ENCODE data around the gene HLA-B. TPM values are rescaled to one million over a fixed set of nuclear protein-coding genes. Genes with fewer than 3 reads are reported as not detected.
A peak's percentile ranks its signal among the peaks of the same experiment; 100 is the strongest.

The HLA-B gene
- total and polyA plus RNA-seq, 2 of the 8 experiments (the other 6 are each of a cell fraction or from before 2014, with no cell fraction given): 154 to 233 TPM

DNA sequence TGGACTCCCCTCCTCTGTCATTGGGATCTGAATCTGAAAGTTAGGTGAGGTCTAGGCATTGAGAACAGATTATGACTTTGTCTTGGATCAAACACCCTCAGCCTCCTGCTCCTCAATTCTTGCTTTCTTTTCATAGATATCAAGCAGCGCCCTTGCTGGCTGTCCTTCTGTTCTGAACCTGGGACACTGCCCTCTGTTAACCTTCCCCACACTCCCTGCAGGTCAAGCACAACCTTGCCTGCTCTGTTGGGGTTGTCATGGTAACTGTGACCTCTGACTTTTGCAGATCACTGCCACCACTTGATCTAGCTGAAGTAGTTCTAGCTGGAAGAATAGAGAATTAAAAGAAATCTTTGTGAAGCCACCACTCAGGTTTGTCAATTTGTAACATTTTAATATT lies 30.0 kb upstream of the HLA-B start:
- peaks cover 0 to 2% of the 10 kb centered on the region in 2 experiments for H4K20me1 ChIP-seq (replicated peaks in 1 of 2; ENCODE audit: control insufficient read depth in 1 of 2, insufficient read depth in 2 of 2, low read length in 2 of 2)
- TF ChIP-seq CEBPB (IDR thresholded peaks at IDR 0.05; ENCODE audit: low read depth, low read length): no peak
- no peak for TF ChIP-seq RAD21 (IDR thresholded peaks at IDR 0.05 in 1 of 2, conservative IDR thresholded peaks at IDR 0.05 in 1 of 2; ENCODE audit: low read depth in 2 of 2, low read length in 2 of 2)
- TF ChIP-seq SP1 (IDR thresholded peaks at IDR 0.05; ENCODE audit: low read depth, low read length): no peak
- TF ChIP-seq KDM1A (IDR thresholded peaks at IDR 0.05; ENCODE audit: borderline replicate concordance, low read length): no peak
- peaks cover 0 to 6% (median 0%) of the 10 kb centered on the region in 4 experiments; a peak in 1 of 7 replicates for H3K4me1 ChIP-seq (replicated peaks in 1 of 4; ENCODE audit: control insufficient read depth in 3 of 4, insufficient read depth in 4 of 4, low read length in 3 of 4)
- H3K18ac ChIP-seq (ENCODE audit: extremely low read depth, low read length): no peak overlapping the region
- H4K5ac ChIP-seq (ENCODE audit: insufficient read length, low read depth, low read length): no peak overlapping the region
- no peaks in the 10 kb centered on the region for H3K23me2 ChIP-seq (ENCODE audit: low read depth, low read length)
- H3K79me1 ChIP-seq (ENCODE audit: low read depth, low read length): no peaks in the 10 kb centered on the region
- no peak overlapping the region for H2BK5ac ChIP-seq (ENCODE audit: low read depth, low read length)
- no peak overlapping the region for H3K56ac ChIP-seq (replicated peaks; ENCODE audit: insufficient read length, low read depth, low read length)
- no peak overlapping the region for H2BK15ac ChIP-seq (ENCODE audit: low read length)
- CTCF ChIA-PET (ENCODE audit: partially characterized antibody): interaction anchor here (0.6 to 1.5 kb wide), 3 partner anchors 11 to 106 kb away, joined by 3 to 5 read pairs (median 5); no protein-coding TSS in a partner anchor
- no peak overlapping the region for H3K4me3 ChIP-seq (ENCODE audit: extremely low read depth in 1 of 4, insufficient read depth in 2 of 4, low read depth in 3 of 4, low read length in 4 of 4)
- DNase-seq (ENCODE audit: low read depth in 1 of 2, low spot score in 2 of 2): no peak
- 95% methylated on average over 1 of the region's 1 CpG; no CpG with 5 or more reads in 1 of the 2 experiments for WGBS, 2 experiments (ENCODE audit: extremely low coverage in 1 of 2, insufficient coverage in 1 of 2, insufficient read length in 1 of 2, insufficient replicate concordance in 2 of 2, low coverage in 1 of 2, low lambda C conversion rate in 2 of 2, missing lambda C conversion rate in 1 of 2)
- no peaks in the 10 kb centered on the region for H3K36me3 ChIP-seq (ENCODE audit: control insufficient read depth in 2 of 4, insufficient read depth in 4 of 4, low read length in 3 of 4)
- H3K27ac ChIP-seq (ENCODE audit: low read depth, low read length): no peak overlapping the region
- no peak overlapping the region for H3K9ac ChIP-seq (replicated peaks in 1 of 4; ENCODE audit: extremely low read depth in 1 of 4, low read depth in 3 of 4, low read length in 3 of 4)
- no peak overlapping the region for H4K8ac ChIP-seq (ENCODE audit: extremely low read depth, insufficient read depth, low read length)
- H2BK12ac ChIP-seq (ENCODE audit: low read depth, low read length): no peak overlapping the region
- H3K4me2 ChIP-seq (ENCODE audit: insufficient read depth in 1 of 2, low read depth in 2 of 2, low read length in 2 of 2): no peak overlapping the region
- no peaks in the 10 kb centered on the region for H3K79me2 ChIP-seq (ENCODE audit: control insufficient read depth in 1 of 2, insufficient read depth in 2 of 2, low read length in 2 of 2)
- H4K91ac ChIP-seq (replicated peaks; ENCODE audit: insufficient read length, low read length): no peak overlapping the region
- H2AK5ac ChIP-seq (ENCODE audit: low read depth, low read length): no peak overlapping the region
- H2BK20ac ChIP-seq (ENCODE audit: low read length): 0 out of 2 replicates have a peak overlapping the region, but pooled peaks have one; percentile 35
- H3K9me3 ChIP-seq (ENCODE audit: insufficient read depth in 2 of 2, low read depth in 1 of 2, low read length in 1 of 2): no peaks in the 10 kb centered on the region
- no peaks in the 10 kb centered on the region for H3K27me3 ChIP-seq (replicated peaks in 1 of 4; ENCODE audit: control insufficient read depth in 3 of 4, extremely low read depth in 1 of 4, insufficient read depth in 3 of 4, low read length in 3 of 4)
- no peak overlapping the region for H2AFZ ChIP-seq (ENCODE audit: low read length)
- FAIRE-seq: no peak
- no peak overlapping the region for H2BK120ac ChIP-seq (replicated peaks; ENCODE audit: low read depth, low read length)
- POLR2A ChIA-PET (ENCODE audit: partially characterized antibody): interaction anchor here (0.8 kb wide), 1 partner anchor 218 kb away, joined by 3 read pairs; no protein-coding TSS in a partner anchor
- H3K14ac ChIP-seq (ENCODE audit: insufficient read length): no peak overlapping the region
- H3K23ac ChIP-seq (ENCODE audit: insufficient read length): no peak overlapping the region
- no peak overlapping the region for H3K4ac ChIP-seq (replicated peaks; ENCODE audit: insufficient read length, low read depth, low read length)
